OCI-LY3 (cell line): ENCODE measurements around the gene PDZD7.

ENCODE experiments used
- H2AFZ ChIP-seq: fragments of 200-600, 300-600 bp; shearing (Covaris generic); 2 replicates; pipeline ENCODE4 v1.6.0; 2014; ENCODE audit warnings: antibody characterized with exemption, low read depth, low read length
- H3K27ac ChIP-seq: fragments of 200-600, 300-600 bp; sonication (generic); 2 replicates; pipeline ENCODE4 v1.5.1; 2014; ENCODE audit warnings: mild to moderate bottlenecking, low read length, moderate library complexity, mixed read lengths
- H3K27me3 ChIP-seq: fragments of 200-600, 300-600 bp; sonication (generic); 2 replicates; pipeline ENCODE4 v1.6.1; 2014; ENCODE audit warnings: low read depth, low read length, mixed read lengths
- H3K36me3 ChIP-seq: fragments of 200-600, 300-600 bp; sonication (generic); replicated peaks from 2 replicates; pipeline ENCODE3; 2014; ENCODE audit warnings: low read depth, low read length, mixed read lengths
- H3K4me1 ChIP-seq: fragments of 300-600, 200-600 bp; sonication (generic); 2 replicates; pipeline ENCODE4 v1.6.1; 2014; ENCODE audit warnings: low read length, mixed read lengths
- H3K4me2 ChIP-seq: fragments of 200-600, 300-600 bp; sonication (generic); 2 replicates; pipeline ENCODE4 v1.6.1; 2014; ENCODE audit warnings: low read length, mixed read lengths
- H3K4me3 ChIP-seq: fragments of 300-600, 200-600 bp; sonication (generic); 2 replicates; pipeline ENCODE4 v1.5.1; 2014; ENCODE audit warnings: antibody characterized with exemption, mild to moderate bottlenecking, low read length, moderate library complexity
- H3K79me2 ChIP-seq: fragments of 300-600, 200-600 bp; shearing (Covaris generic); 2 replicates; pipeline ENCODE4 v1.6.1; 2014; ENCODE audit warnings: mild to moderate bottlenecking, low read length, mixed read lengths
- H3K9ac ChIP-seq: fragments of 300-600, 200-600 bp; shearing (Covaris generic); 2 replicates; pipeline ENCODE4 v1.6.0; 2014; ENCODE audit warnings: mild to moderate bottlenecking, low read length, moderate library complexity
- H3K9me3 ChIP-seq: fragments of 200-600, 300-600 bp; shearing (Covaris generic); 2 replicates; pipeline ENCODE4 v1.6.1; 2014; ENCODE audit warnings: low read length, mixed read lengths; ENCODE audit not compliant: insufficient read depth
- H4K20me1 ChIP-seq: fragments of 200-600, 300-600 bp; sonication (generic); 2 replicates; pipeline ENCODE4 v1.6.1; 2016; ENCODE audit warnings: low read length, mixed read lengths; ENCODE audit not compliant: insufficient read depth
- EZH2phosphoT487 ChIP-seq: fragments of 200-600 bp; shearing (Covaris generic); IDR thresholded peaks from 2 replicates; pipeline ENCODE4 v1.6.1; 2018; ENCODE audit warnings: antibody characterized with exemption, mixed run types, low read depth
- TF ChIP-seq, protein P1 (sequence below): fragments of 200-600, 300-600 bp; sonication (generic); IDR thresholded peaks from 2 replicates; pipeline ENCODE4 v1.5.1; 2014; ENCODE audit warnings: antibody characterized with exemption, low read length, low read depth

PDZD7 gene

DNA sequence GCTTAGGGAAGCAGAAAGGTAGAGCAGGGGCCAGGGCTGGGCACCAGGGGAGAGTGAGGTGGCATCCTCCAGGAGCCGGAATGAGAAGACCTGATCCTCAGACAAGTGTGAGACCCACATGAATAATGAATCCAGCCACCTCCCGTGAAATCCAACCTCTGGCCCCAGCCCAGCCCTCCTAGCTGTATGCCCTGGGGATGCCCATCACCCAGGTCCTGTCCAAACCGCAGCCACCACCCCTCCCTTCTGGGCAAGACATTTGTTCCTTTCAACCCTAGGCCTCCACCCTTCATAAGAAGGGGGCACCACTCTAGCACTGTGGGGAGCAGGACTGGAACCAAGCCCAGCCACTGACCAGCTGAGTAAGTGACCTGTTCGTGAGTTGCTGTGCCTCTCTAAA lies 9.7 kb downstream of the PDZD7 start:
- Histone ChIP-seq H3K27me3 (peaks cover 17% of the 10 kb centered on the region), H3K27ac (no peak overlapping the region), H3K4me2 (no peak overlapping the region), H3K79me2 (no peaks in the 10 kb centered on the region), H3K9me3 (no peaks in the 10 kb centered on the region), H2AFZ (no peak overlapping the region), H3K36me3 (no peaks in the 10 kb centered on the region), H3K4me3 (no peak overlapping the region), H3K4me1 (peaks cover 7% of the 10 kb centered on the region; the same call in 1 of the 2 replicates), H4K20me1 (no peaks in the 10 kb centered on the region), H3K9ac (no peak overlapping the region)
- TF ChIP-seq, protein P1, sequence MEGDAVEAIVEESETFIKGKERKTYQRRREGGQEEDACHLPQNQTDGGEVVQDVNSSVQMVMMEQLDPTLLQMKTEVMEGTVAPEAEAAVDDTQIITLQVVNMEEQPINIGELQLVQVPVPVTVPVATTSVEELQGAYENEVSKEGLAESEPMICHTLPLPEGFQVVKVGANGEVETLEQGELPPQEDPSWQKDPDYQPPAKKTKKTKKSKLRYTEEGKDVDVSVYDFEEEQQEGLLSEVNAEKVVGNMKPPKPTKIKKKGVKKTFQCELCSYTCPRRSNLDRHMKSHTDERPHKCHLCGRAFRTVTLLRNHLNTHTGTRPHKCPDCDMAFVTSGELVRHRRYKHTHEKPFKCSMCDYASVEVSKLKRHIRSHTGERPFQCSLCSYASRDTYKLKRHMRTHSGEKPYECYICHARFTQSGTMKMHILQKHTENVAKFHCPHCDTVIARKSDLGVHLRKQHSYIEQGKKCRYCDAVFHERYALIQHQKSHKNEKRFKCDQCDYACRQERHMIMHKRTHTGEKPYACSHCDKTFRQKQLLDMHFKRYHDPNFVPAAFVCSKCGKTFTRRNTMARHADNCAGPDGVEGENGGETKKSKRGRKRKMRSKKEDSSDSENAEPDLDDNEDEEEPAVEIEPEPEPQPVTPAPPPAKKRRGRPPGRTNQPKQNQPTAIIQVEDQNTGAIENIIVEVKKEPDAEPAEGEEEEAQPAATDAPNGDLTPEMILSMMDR: no peak
- no peak for TF ChIP-seq EZH2phosphoT487

DNA sequence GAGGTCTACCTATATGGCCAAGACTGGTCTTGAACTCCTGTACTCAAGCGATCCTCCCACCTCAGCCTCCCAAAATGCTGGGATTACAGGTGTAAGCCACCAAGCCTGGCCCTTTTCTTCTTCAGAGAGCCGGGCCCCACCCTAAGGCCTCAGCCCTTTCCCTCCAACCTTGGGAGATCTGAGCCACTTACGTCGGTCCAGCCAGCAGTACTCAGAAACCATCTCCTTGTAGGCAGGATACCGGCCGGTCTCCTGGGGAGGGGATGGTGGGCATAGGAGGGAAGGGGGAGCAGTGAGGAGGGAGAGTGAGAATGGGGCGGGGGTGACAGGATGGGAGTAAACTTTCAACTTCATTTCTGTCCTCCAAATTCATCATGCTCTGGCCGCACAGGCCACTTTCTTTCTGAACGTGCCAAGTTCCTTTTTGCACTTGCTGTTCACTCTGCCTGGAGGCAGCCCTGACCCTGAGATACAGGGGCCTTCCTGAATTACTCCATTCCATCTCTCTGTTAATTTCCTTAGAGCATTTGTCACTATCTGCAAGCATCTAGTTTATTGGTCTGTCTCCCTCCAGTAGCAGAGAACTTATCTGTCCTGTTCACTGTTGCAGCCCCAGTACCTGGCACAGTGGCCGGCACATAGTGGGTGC lies 10.4 kb downstream of the PDZD7 start:
- no peaks in the 10 kb centered on the region for H3K36me3 ChIP-seq
- H3K4me1 ChIP-seq: peaks cover 7% of the 10 kb centered on the region; the same call in 1 of the 2 replicates
- no peak overlapping the region for H3K4me3 ChIP-seq
- peaks cover 19% of the 10 kb centered on the region for H3K27me3 ChIP-seq
- no peak overlapping the region for H3K9ac ChIP-seq
- H3K27ac ChIP-seq: no peak overlapping the region
- H3K79me2 ChIP-seq: no peaks in the 10 kb centered on the region
- H2AFZ ChIP-seq: no peak overlapping the region
- H3K9me3 ChIP-seq: no peaks in the 10 kb centered on the region
- TF ChIP-seq EZH2phosphoT487: no peak
- TF ChIP-seq, protein P1: no peak
- no peak overlapping the region for H3K4me2 ChIP-seq
- H4K20me1 ChIP-seq: no peaks in the 10 kb centered on the region

DNA sequence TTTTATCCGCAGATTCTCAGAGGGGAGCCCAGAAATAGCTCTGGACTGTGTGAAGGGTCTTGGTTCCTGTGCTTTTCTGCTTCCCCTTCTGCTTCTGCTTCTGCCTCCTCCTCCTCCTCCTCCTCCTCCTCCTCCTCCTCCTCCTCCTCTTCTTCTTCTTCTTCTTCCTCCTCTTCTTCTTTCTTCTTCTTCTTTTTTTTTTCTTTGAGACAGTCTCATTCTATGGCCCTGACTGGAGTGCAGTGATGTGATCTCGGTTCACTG lies 11.6 kb downstream of the PDZD7 start:
- Histone ChIP-seq H3K36me3 (no peaks in the 10 kb centered on the region), H4K20me1 (no peaks in the 10 kb centered on the region), H3K9me3 (no peaks in the 10 kb centered on the region), H3K4me2 (no peak overlapping the region), H3K27ac (no peak overlapping the region), H2AFZ (no peak overlapping the region), H3K4me3 (no peak overlapping the region), H3K27me3 (peaks cover 19% of the 10 kb centered on the region), H3K9ac (no peak overlapping the region), H3K79me2 (no peaks in the 10 kb centered on the region), H3K4me1 (peaks cover 7% of the 10 kb centered on the region; the same call in 1 of the 2 replicates)
- TF ChIP-seq EZH2phosphoT487: no peak
- TF ChIP-seq, protein P1: no peak

DNA sequence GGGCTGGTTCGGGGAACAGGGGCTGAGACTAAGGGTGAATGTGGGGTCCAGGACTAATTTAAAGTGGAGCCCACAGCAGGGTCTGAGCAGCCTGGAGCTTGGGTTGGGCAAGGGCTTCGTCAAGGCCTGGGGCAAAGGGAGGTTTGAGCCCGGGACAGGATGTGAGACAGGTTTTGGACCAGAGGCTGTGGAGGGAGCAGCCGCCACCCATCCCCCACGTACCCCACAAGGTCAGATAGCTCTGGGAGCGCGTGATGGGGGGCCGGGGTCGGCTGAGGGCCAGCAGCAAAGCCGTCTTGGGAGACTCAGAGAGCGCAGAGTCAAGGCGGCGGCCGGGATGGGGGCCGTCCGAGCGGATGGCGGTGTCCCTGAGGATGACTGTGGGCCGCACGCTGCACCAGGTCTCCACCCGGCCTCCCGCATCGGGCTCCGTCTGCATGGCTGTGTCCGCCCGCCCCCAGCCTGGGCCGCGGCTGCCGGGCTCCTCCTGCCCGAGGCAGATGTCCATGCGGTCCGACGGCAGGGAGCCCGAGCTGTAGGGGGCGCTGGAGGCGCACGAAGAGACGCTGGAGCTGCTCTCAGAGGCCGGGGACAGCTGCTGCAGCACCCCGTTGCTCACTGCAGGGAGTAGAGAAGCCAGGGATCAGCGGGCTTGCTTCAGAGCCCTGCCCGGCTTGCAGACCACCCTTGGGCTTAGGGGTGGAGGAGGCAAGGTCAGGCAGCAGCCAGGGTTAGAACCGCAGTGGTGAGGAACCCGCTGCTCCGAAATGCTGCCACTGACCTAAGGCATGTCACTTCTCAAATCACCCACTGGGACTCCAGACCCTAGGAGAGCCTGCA lies 12.1 kb downstream of the PDZD7 start:
- Histone ChIP-seq H3K4me2 (peak overlapping the region; percentile 64), H3K27me3 (peaks cover 19% of the 10 kb centered on the region), H2AFZ (peak overlapping the region; percentile 73), H3K4me1 (peaks cover 7% of the 10 kb centered on the region; the same call in 1 of the 2 replicates), H3K36me3 (no peaks in the 10 kb centered on the region), H3K4me3 (peak overlapping the region; percentile 68), H3K9ac (peak overlapping the region; percentile 39; the same call in 1 of the 2 replicates), H3K27ac (no peak overlapping the region), H4K20me1 (no peaks in the 10 kb centered on the region), H3K79me2 (no peaks in the 10 kb centered on the region), H3K9me3 (no peaks in the 10 kb centered on the region)
- TF ChIP-seq, protein P1: peak; percentile 48
- no peak for TF ChIP-seq EZH2phosphoT487
